Stimulated activated effector memory CD8-positive, alpha-beta T cell treated with anti-CD3 and anti-CD28 coated beads, Interleukin-12 subunit alpha, Interleukin-12 subunit beta, amount 100 ng/mL, for 72 hours (primary cell): ENCODE measurements around the gene EPOP.

Experiments
- ATAC-seq: fragments of 150-1000 bp; cut with Tn5 transposase; 2 replicates; pipeline ENCODE4 v1.10.0; 2021
- DNase-seq, 2 donors: peaks; one replicate each; pipeline ENCODE4 v3.0.0; 2021 to 2022; ENCODE audit warnings: low spot score in 2 of 2
- H3K27ac Mint-ChIP-seq: one replicate; pipeline ENCODE4 v1.8.0; 2022; ENCODE audit warnings: mild to moderate bottlenecking, mixed read lengths
- H3K36me3 Mint-ChIP-seq: one replicate; pipeline ENCODE4 v1.8.0; 2022; ENCODE audit warnings: mild to moderate bottlenecking, mixed read lengths
- H3K4me1 Mint-ChIP-seq: one replicate; pipeline ENCODE4 v1.8.0; 2022; ENCODE audit warnings: mixed read lengths
- H3K4me3 Mint-ChIP-seq: one replicate; pipeline ENCODE4 v1.8.0; 2022; ENCODE audit warnings: mild to moderate bottlenecking, mixed read lengths
- H3K9me3 Mint-ChIP-seq: one replicate; pipeline ENCODE4 v1.8.0; 2022; ENCODE audit warnings: mixed read lengths

EPOP gene

GRCh38 chr17:38698760-38699159 is 24.0 kb upstream of the EPOP start:
- no peaks in the 10 kb centered on the region for H3K9me3 Mint-ChIP-seq
- DNase-seq, result no peak
- peaks cover 54% of the 10 kb centered on the region for H3K4me1 Mint-ChIP-seq
- H3K27ac Mint-ChIP-seq, result peak overlapping the region; percentile 100
- H3K36me3 Mint-ChIP-seq, result peaks cover 35% of the 10 kb centered on the region
- peak overlapping the region; percentile 5 for H3K4me3 Mint-ChIP-seq
- ATAC-seq, result no peak

- peak overlapping the region; percentile 39 for H3K4me3 Mint-ChIP-seq
- DNase-seq (no peak), ATAC-seq (no peak)
- H3K36me3 Mint-ChIP-seq, result peaks cover 20% of the 10 kb centered on the region
- H3K27ac Mint-ChIP-seq, result peak overlapping the region; percentile 86
- H3K4me1 Mint-ChIP-seq, result peaks cover 54% of the 10 kb centered on the region
- no peaks in the 10 kb centered on the region for H3K9me3 Mint-ChIP-seq
Observed at GRCh38 chr17:38697061-38697820, 22.5 kb upstream of the EPOP start.

- H3K4me3 Mint-ChIP-seq, result no peak overlapping the region
- DNase-seq (no peak), ATAC-seq (no peak)
- H3K36me3 Mint-ChIP-seq, result no peaks in the 10 kb centered on the region
- H3K4me1 Mint-ChIP-seq, result peaks cover 25% of the 10 kb centered on the region
- no peaks in the 10 kb centered on the region for H3K9me3 Mint-ChIP-seq
- H3K27ac Mint-ChIP-seq, result no peak overlapping the region
Observed at GRCh38 chr17:38693700-38694329, 19.1 kb upstream of the EPOP start.

GRCh38 chr17:38691154-38691553 is 16.4 kb upstream of the EPOP start:
- no peaks in the 10 kb centered on the region for H3K9me3 Mint-ChIP-seq
- ATAC-seq, result no peak
- H3K4me1 Mint-ChIP-seq, result peaks cover 14% of the 10 kb centered on the region
- no peaks in the 10 kb centered on the region for H3K36me3 Mint-ChIP-seq
- DNase-seq, result no peak
- H3K27ac Mint-ChIP-seq, result peak overlapping the region; percentile 43
- H3K4me3 Mint-ChIP-seq, result no peak overlapping the region

GRCh38 chr17:38690386-38690785 is 15.6 kb upstream of the EPOP start:
- Mint-ChIP-seq H3K4me3 (no peak overlapping the region), H3K36me3 (no peaks in the 10 kb centered on the region), H3K27ac (peak overlapping the region; percentile 43), H3K4me1 (peaks cover 13% of the 10 kb centered on the region), H3K9me3 (no peaks in the 10 kb centered on the region)
- ATAC-seq (no peak), DNase-seq (no peak)

- DNase-seq, result no peak
- no peak overlapping the region for H3K4me3 Mint-ChIP-seq
- H3K27ac Mint-ChIP-seq, result no peak overlapping the region
- peaks cover 13% of the 10 kb centered on the region for H3K4me1 Mint-ChIP-seq
- H3K9me3 Mint-ChIP-seq, result no peaks in the 10 kb centered on the region
- H3K36me3 Mint-ChIP-seq, result no peaks in the 10 kb centered on the region
- no peak for ATAC-seq
Observed at GRCh38 chr17:38687286-38687685, 12.5 kb upstream of the EPOP start.

GRCh38 chr17:38685491-38685890 is 10.7 kb upstream of the EPOP start:
- Mint-ChIP-seq H3K27ac (peak overlapping the region; percentile 65), H3K9me3 (no peaks in the 10 kb centered on the region), H3K4me1 (peaks cover 13% of the 10 kb centered on the region), H3K36me3 (no peaks in the 10 kb centered on the region), H3K4me3 (no peak overlapping the region)
- ATAC-seq, result no peak
- no peak for DNase-seq

GRCh38 chr17:38681096-38681495 is 6.3 kb upstream of the EPOP start:
- DNase-seq (no peak), ATAC-seq (no peak)
- H3K36me3 Mint-ChIP-seq, result no peaks in the 10 kb centered on the region
- H3K4me1 Mint-ChIP-seq, result peaks cover 21% of the 10 kb centered on the region
- no peak overlapping the region for H3K27ac Mint-ChIP-seq
- no peaks in the 10 kb centered on the region for H3K9me3 Mint-ChIP-seq
- H3K4me3 Mint-ChIP-seq, result no peak overlapping the region

GRCh38 chr17:38677819-38678218 is 3.1 kb upstream of the EPOP start:
- H3K9me3 Mint-ChIP-seq, result no peaks in the 10 kb centered on the region
- peaks cover 34% of the 10 kb centered on the region for H3K4me1 Mint-ChIP-seq
- H3K27ac Mint-ChIP-seq, result peak overlapping the region; percentile 76
- no peak for DNase-seq
- no peak for ATAC-seq
- H3K4me3 Mint-ChIP-seq, result no peak overlapping the region
- H3K36me3 Mint-ChIP-seq, result no peaks in the 10 kb centered on the region

GRCh38 chr17:38676706-38677504 is 2.1 kb upstream of the EPOP start:
- H3K36me3 Mint-ChIP-seq, result peaks cover 6% of the 10 kb centered on the region
- ATAC-seq, result peak; percentile 67
- peak; percentile 87 to 94 for DNase-seq
- peaks cover 43% of the 10 kb centered on the region for H3K4me1 Mint-ChIP-seq
- H3K4me3 Mint-ChIP-seq, result peak overlapping the region; percentile 39
- peak overlapping the region; percentile 76 for H3K27ac Mint-ChIP-seq
- no peaks in the 10 kb centered on the region for H3K9me3 Mint-ChIP-seq

GRCh38 chr17:38674014-38674748 is 576 bp downstream of the EPOP start:
- Mint-ChIP-seq H3K36me3 (peaks cover 6% of the 10 kb centered on the region), H3K27ac (no peak overlapping the region), H3K4me3 (peak overlapping the region; percentile 48), H3K4me1 (peaks cover 61% of the 10 kb centered on the region), H3K9me3 (no peaks in the 10 kb centered on the region)
- peak; percentile 20 to 77 for DNase-seq
- ATAC-seq, result peak; percentile 24

- Mint-ChIP-seq H3K4me3 (peak overlapping the region; percentile 48), H3K36me3 (peaks cover 6% of the 10 kb centered on the region), H3K9me3 (no peaks in the 10 kb centered on the region), H3K4me1 (peaks cover 64% of the 10 kb centered on the region), H3K27ac (no peak overlapping the region)
- ATAC-seq (no peak), DNase-seq (peak in 1 of 2 donors; percentile 29)
Observed at GRCh38 chr17:38673707-38674013, 1.1 kb downstream of the EPOP start.

- Mint-ChIP-seq H3K27ac (peak overlapping the region; percentile 5), H3K9me3 (no peaks in the 10 kb centered on the region), H3K4me3 (peak overlapping the region; percentile 48), H3K36me3 (peaks cover 6% of the 10 kb centered on the region), H3K4me1 (peaks cover 64% of the 10 kb centered on the region)
- DNase-seq (no peak), ATAC-seq (no peak)
Observed at GRCh38 chr17:38672788-38673706, 1.7 kb downstream of the EPOP start.

GRCh38 chr17:38671939-38672720 is 2.6 kb downstream of the EPOP start:
- Mint-ChIP-seq H3K4me1 (peaks cover 57% of the 10 kb centered on the region), H3K36me3 (peaks cover 6% of the 10 kb centered on the region), H3K27ac (peak overlapping the region; percentile 5), H3K9me3 (no peaks in the 10 kb centered on the region), H3K4me3 (peak overlapping the region; percentile 48)
- DNase-seq, result no peak
- ATAC-seq, result no peak
